H1 (cell line): ENCODE data around the gene ATP6V0A1. TPM values are rescaled to one million over a fixed set of nuclear protein-coding genes. Genes with fewer than 3 reads are reported as not detected.

Experiments
- CTCF ChIA-PET: fragments of 300-600 bp; sonication (Branson Sonifier 250); formaldehyde crosslinking; loops from one replicate; lab custom pipeline; 2021; ENCODE audit not compliant: partially characterized antibody; lab: Charles Lee
- POLR2A ChIA-PET: fragments of 300-600 bp; sonication (Branson Sonifier 250); formaldehyde crosslinking; loops from one replicate; lab custom pipeline; 2021; ENCODE audit warnings: inconsistent platforms; ENCODE audit not compliant: partially characterized antibody; lab: Charles Lee
- DNase-seq, 2 experiments: peaks; one replicate each; pipeline versions ENCODE4 v3.0.0 to v3.0.0-alpha.2; 2010 to 2022; ENCODE audit warnings: low spot score in 2 of 2, low read depth in 1 of 2, mixed read lengths in 1 of 2
- FAIRE-seq: peaks from 2 replicates; lab custom pipeline; 2011; peaks lifted over from hg19 to GRCh38; lab: Jason Lieb, UNC
- H2AFZ ChIP-seq: 2 replicates; pipeline ENCODE4 v1.8.1; 2012; ENCODE audit warnings: low read length, inconsistent platforms
- H2AK5ac ChIP-seq: 2 replicates; pipeline ENCODE4 v1.6.1; 2013; ENCODE audit warnings: low read depth, low read length
- H2BK120ac ChIP-seq: replicated peaks from 2 replicates; pipeline ENCODE3; 2013; ENCODE audit warnings: low read depth, low read length, inconsistent platforms
- H2BK12ac ChIP-seq: 2 replicates; pipeline ENCODE4 v1.6.1; 2013; ENCODE audit warnings: low read depth, low read length
- H2BK15ac ChIP-seq: 2 replicates; pipeline ENCODE4 v1.6.1; 2013; ENCODE audit warnings: low read length
- H2BK20ac ChIP-seq: 2 replicates; pipeline ENCODE4 v1.6.1; 2013; ENCODE audit warnings: low read length
- H2BK5ac ChIP-seq: 2 replicates; pipeline ENCODE4 v1.6.1; 2013; ENCODE audit warnings: low read depth, low read length
- H3K14ac ChIP-seq: 2 replicates; pipeline ENCODE4 v1.6.1; 2013; ENCODE audit warnings: inconsistent platforms; ENCODE audit not compliant: insufficient read length
- H3K18ac ChIP-seq: 2 replicates; pipeline ENCODE4 v1.6.1; 2013; ENCODE audit warnings: low read length; ENCODE audit errors: extremely low read depth
- H3K23ac ChIP-seq: 2 replicates; pipeline ENCODE4 v1.6.1; 2013; ENCODE audit warnings: inconsistent platforms; ENCODE audit not compliant: insufficient read length
- H3K23me2 ChIP-seq: 2 replicates; pipeline ENCODE4 v1.6.1; 2013; ENCODE audit warnings: low read depth, low read length
- H3K27ac ChIP-seq: 2 replicates; pipeline ENCODE4 v1.6.1; 2011; ENCODE audit warnings: low read depth, low read length, inconsistent platforms
- H3K27me3 ChIP-seq, 4 experiments: replicated peaks in 1 of 4; 1 replicate in 1 of 4; 2 replicates in 3 of 4; pipeline versions ENCODE4 v1.6.1 to v1.8.1; 2011 to 2013; ENCODE audit warnings: low read length in 3 of 4, mild to moderate bottlenecking in 3 of 4, inconsistent platforms in 2 of 4, mixed read lengths in 2 of 4, moderate library complexity in 1 of 4; ENCODE audit not compliant: control insufficient read depth in 3 of 4, insufficient read depth in 3 of 4; ENCODE audit errors: extremely low read depth in 1 of 4
- H3K36me3 ChIP-seq, 4 experiments: 2 replicates each; pipeline versions ENCODE4 v1.6.1 to v1.8.1; 2011 to 2013; ENCODE audit warnings: mild to moderate bottlenecking in 4 of 4, low read length in 3 of 4, moderate library complexity in 2 of 4, control low read depth in 1 of 4, inconsistent platforms in 1 of 4; ENCODE audit not compliant: insufficient read depth in 4 of 4, control insufficient read depth in 2 of 4
- H3K4ac ChIP-seq: replicated peaks from 2 replicates; pipeline ENCODE3; 2013; ENCODE audit warnings: low read length, low read depth, mixed read lengths, inconsistent platforms; ENCODE audit not compliant: insufficient read length
- H3K4me1 ChIP-seq, 4 experiments: replicated peaks in 1 of 4; 1 replicate in 1 of 4; 2 replicates in 3 of 4; pipeline versions ENCODE4 v1.6.1 to v1.8.1; 2011 to 2013; ENCODE audit warnings: low read length in 3 of 4, inconsistent platforms in 2 of 4, mixed read lengths in 1 of 4; ENCODE audit not compliant: insufficient read depth in 4 of 4, control insufficient read depth in 3 of 4
- H3K4me2 ChIP-seq, 2 experiments: 2 replicates each; pipeline versions ENCODE4 v1.6.1 to v1.8.1; 2011 to 2013; ENCODE audit warnings: low read depth in 2 of 2, low read length in 2 of 2, control low read depth in 1 of 2, inconsistent platforms in 1 of 2, mild to moderate bottlenecking in 1 of 2; ENCODE audit not compliant: insufficient read depth in 1 of 2
- H3K4me3 ChIP-seq, 4 experiments: fragments of 200-600, 300-600 bp in 1 of 4; sonication (generic), shearing (Covaris generic), sonication (Bioruptor Twin) in 1 of 4; 2 replicates each; pipeline versions ENCODE4 v1.5.1 to v1.8.1; 2011 to 2016; ENCODE audit warnings: low read length in 4 of 4, low read depth in 3 of 4, control low read depth in 2 of 4, inconsistent platforms in 2 of 4, mild to moderate bottlenecking in 2 of 4, mixed read lengths in 1 of 4, moderate library complexity in 1 of 4; ENCODE audit not compliant: insufficient read depth in 2 of 4; ENCODE audit errors: extremely low read depth in 1 of 4
- H3K56ac ChIP-seq: replicated peaks from 2 replicates; pipeline ENCODE3; 2013; ENCODE audit warnings: low read depth, mild to moderate bottlenecking, mixed read lengths, low read length, inconsistent platforms; ENCODE audit not compliant: insufficient read length
- H3K79me1 ChIP-seq: 2 replicates; pipeline ENCODE4 v1.6.1; 2013; ENCODE audit warnings: low read depth, low read length, control low read depth
- H3K79me2 ChIP-seq, 2 experiments: 2 replicates each; pipeline versions ENCODE4 v1.6.1 to v1.8.1; 2012 to 2013; ENCODE audit warnings: low read length in 2 of 2, mild to moderate bottlenecking in 2 of 2, inconsistent platforms in 1 of 2; ENCODE audit not compliant: insufficient read depth in 2 of 2, control insufficient read depth in 1 of 2
- H3K9ac ChIP-seq, 4 experiments: replicated peaks in 1 of 4; 1 replicate in 1 of 4; 2 replicates in 3 of 4; pipeline versions ENCODE4 v1.6.1 to v1.8.1; 2011 to 2013; ENCODE audit warnings: low read depth in 3 of 4, low read length in 3 of 4, control low read depth in 2 of 4, mild to moderate bottlenecking in 2 of 4, moderate library complexity in 2 of 4, inconsistent platforms in 1 of 4; ENCODE audit errors: extremely low read depth in 1 of 4
- H3K9me3 ChIP-seq, 2 experiments: 2 replicates each; pipeline versions ENCODE4 v1.6.1 to v1.8.1; 2012 to 2013; ENCODE audit warnings: mild to moderate bottlenecking in 2 of 2, moderate library complexity in 2 of 2, control low read depth in 1 of 2, inconsistent platforms in 1 of 2, low read depth in 1 of 2, low read length in 1 of 2, mixed read lengths in 1 of 2; ENCODE audit not compliant: insufficient read depth in 2 of 2
- H4K20me1 ChIP-seq, 2 experiments: replicated peaks in 1 of 2; 2 replicates each; pipeline versions ENCODE3 to v1.8.1; 2011 to 2013; ENCODE audit warnings: inconsistent platforms in 2 of 2, low read length in 2 of 2, mild to moderate bottlenecking in 1 of 2; ENCODE audit not compliant: insufficient read depth in 2 of 2, control insufficient read depth in 1 of 2
- H4K5ac ChIP-seq: 2 replicates; pipeline ENCODE4 v1.6.1; 2013; ENCODE audit warnings: low read length, low read depth, mixed read lengths, inconsistent platforms; ENCODE audit not compliant: insufficient read length
- H4K8ac ChIP-seq: 2 replicates; pipeline ENCODE4 v1.8.0; 2013; ENCODE audit warnings: mild to moderate bottlenecking, moderate library complexity, low read length, inconsistent platforms; ENCODE audit not compliant: insufficient read depth; ENCODE audit errors: extremely low read depth
- H4K91ac ChIP-seq: replicated peaks from 2 replicates; pipeline ENCODE3; 2013; ENCODE audit warnings: low read length, mixed read lengths, inconsistent platforms; ENCODE audit not compliant: insufficient read length
- CHD1 ChIP-seq: IDR thresholded peaks from 2 replicates; pipeline ENCODE4 v1.6.1; 2012; ENCODE audit warnings: low read depth, low read length, improper control_type of control experiment
- CREB1 ChIP-seq: IDR thresholded peaks from 2 replicates; pipeline ENCODE4 v1.6.1; 2012; ENCODE audit warnings: inconsistent platforms
- EGR1 ChIP-seq: IDR thresholded peaks from 2 replicates; pipeline ENCODE4 v1.6.1; 2011; ENCODE audit warnings: low read depth, low read length, borderline replicate concordance
- HDAC2 ChIP-seq, 2 experiments: fragments of 300-600 bp in 1 of 2; sonication (generic) in 1 of 2; IDR thresholded peaks; 2 replicates each; pipeline ENCODE4 v1.6.1; 2011 to 2012; ENCODE audit warnings: low read depth in 2 of 2, low read length in 2 of 2, mild to moderate bottlenecking in 2 of 2, moderate library complexity in 2 of 2, borderline replicate concordance in 1 of 2, inconsistent platforms in 1 of 2
- JUN ChIP-seq: IDR thresholded peaks from 2 replicates; pipeline ENCODE4 v1.6.1; 2011; ENCODE audit warnings: low read depth, mild to moderate bottlenecking, improper control_type of control experiment, low read length
- KDM1A ChIP-seq: fragments of 200-600, 300-600 bp; sonication (generic); IDR thresholded peaks from 2 replicates; pipeline ENCODE4 v1.7.1; 2016; ENCODE audit warnings: mild to moderate bottlenecking, low read length, borderline replicate concordance
- KDM4A ChIP-seq: IDR thresholded peaks from one replicate; pipeline ENCODE4 v1.7.1; 2012; ENCODE audit warnings: low read depth, mild to moderate bottlenecking, moderate library complexity, low read length, inconsistent platforms; ENCODE audit not compliant: severe bottlenecking
- POLR2AphosphoS5 ChIP-seq: IDR thresholded peaks from 2 replicates; pipeline ENCODE4 v1.6.1; 2011; ENCODE audit warnings: low read depth, low read length
- SP2 ChIP-seq: IDR thresholded peaks from 2 replicates; pipeline ENCODE4 v1.6.1; 2012; ENCODE audit warnings: mild to moderate bottlenecking, low read length, inconsistent platforms
- SRF ChIP-seq: IDR thresholded peaks from 2 replicates; pipeline ENCODE4 v1.6.1; 2011; ENCODE audit warnings: mild to moderate bottlenecking, low read depth, low read length, moderate library complexity
- SUZ12 ChIP-seq: fragments of 200-600 bp; sonication (generic); IDR thresholded peaks from 2 replicates; pipeline ENCODE4 v1.6.1; 2012; ENCODE audit warnings: mild to moderate bottlenecking, inconsistent platforms, low read length, moderate library complexity, mixed read lengths
- TAF1 ChIP-seq: IDR thresholded peaks from 2 replicates; pipeline ENCODE4 v1.6.1; 2011; ENCODE audit warnings: mild to moderate bottlenecking, low read depth, low read length
- ZNF274 ChIP-seq: IDR thresholded peaks from 2 replicates; pipeline ENCODE4 v1.7.0; 2012; ENCODE audit warnings: low read length, borderline replicate concordance; ENCODE audit errors: extremely low read depth
- WGBS, 2 experiments: shearing (Covaris generic) in 1 of 2; methylation state at CpG; one replicate each; pipeline versions ENCODE4 v1.1.6 to v1.1.7; 2013 to 2015; ENCODE audit warnings: low lambda C conversion rate in 2 of 2, mixed read lengths in 2 of 2, inconsistent platforms in 1 of 2, low coverage in 1 of 2, missing lambda C conversion rate in 1 of 2; ENCODE audit not compliant: insufficient replicate concordance in 2 of 2, insufficient coverage in 1 of 2, insufficient read length in 1 of 2; ENCODE audit errors: extremely low coverage in 1 of 2, missing lambda C conversion rate in 1 of 2; 5-methylcytosine and 5-hydroxymethylcytosine counted together
- polyA plus RNA-seq, 7 experiments: library from polyadenylated mRNA; depleted of rRNA in 3 of 7; stranded (reverse) in 5 of 7; unstranded in 2 of 7; fragments of >200 nt in 5 of 7; fragments of 200-250 nt in 2 of 7; gene quantifications; 1 replicate in 5 of 7; 2 replicates in 1 of 7; 4 replicates in 1 of 7; pipeline versions ENCODE4 v1.2.1 to v1.2.3, GENCODE V29; 2011 to 2013; ENCODE audit warnings: missing spikeins in 2 of 7, mixed read lengths in 2 of 7
- total RNA-seq: library from RNA; stranded (reverse); fragmentation: NEBNext Ultra II Directional; extraction: Animal tissue kit (Norgen Biotek cat#: 25700); gene quantifications from 2 replicates; pipeline ENCODE4 v1.2.1, GENCODE V29; 2021

Gene ATP6V0A1
- total and polyA plus RNA-seq, 2 of the 8 experiments (the other 6 are each of a cell fraction or from before 2014, with no cell fraction given), result 55.3 to 63.4 TPM

- H3K27ac ChIP-seq, result no peak overlapping the region
- 77% methylated on average over 14 of the region's 14 CpGs; no CpG with 5 or more reads in 1 of the 2 experiments for WGBS, 2 experiments
- peaks cover 2% of the 10 kb centered on the region for H3K79me1 ChIP-seq
- no peak overlapping the region for H4K5ac ChIP-seq
- no peak overlapping the region for H3K9ac ChIP-seq
- no peak overlapping the region for H3K14ac ChIP-seq
- H3K4ac ChIP-seq, result no peak overlapping the region
- H2BK15ac ChIP-seq, result no peak overlapping the region
- H2BK20ac ChIP-seq, result no peak overlapping the region
- no peak overlapping the region for H2AK5ac ChIP-seq
- H3K27me3 ChIP-seq, result no peaks in the 10 kb centered on the region
- H3K56ac ChIP-seq, result no peak overlapping the region
- H3K9me3 ChIP-seq, result no peaks in the 10 kb centered on the region
- peaks cover 0 to 1% of the 10 kb centered on the region in 2 experiments for H4K20me1 ChIP-seq
- no peak overlapping the region for H3K18ac ChIP-seq
- POLR2A ChIA-PET, result interaction anchor here (0.6 to 4.3 kb wide), 10 partner anchors 10 to 61 kb away, joined by 3 to 43 read pairs (median 4); partner anchors contain the start of genes MLX, NAGLU, PSMC3IP and RETREG3
- H2BK5ac ChIP-seq, result no peak overlapping the region
- H3K79me2 ChIP-seq, result no peaks in the 10 kb centered on the region; a peak in 1 of 4 replicates
- H3K4me2 ChIP-seq, result peak overlapping the region; percentile 48 to 84
- peak overlapping the region; percentile 31 to 61 (median 37); a peak in 6 of 8 replicates for H3K4me3 ChIP-seq
- CTCF ChIA-PET, result interaction anchor here (0.8 to 3.0 kb wide), 14 partner anchors 12 to 146 kb away, joined by 3 to 28 read pairs (median 4); partner anchors contain the start of genes MLX, NAGLU and PSMC3IP
- H2BK120ac ChIP-seq, result no peak overlapping the region
- H4K8ac ChIP-seq, result no peak overlapping the region
- H3K4me1 ChIP-seq, result peaks cover 0 to 13% (median 10%) of the 10 kb centered on the region in 4 experiments; a peak in 5 of 7 replicates
- FAIRE-seq (no peak), DNase-seq (no peak)
- H3K36me3 ChIP-seq, result no peaks in the 10 kb centered on the region; a peak in 1 of 8 replicates
- peaks cover 2% of the 10 kb centered on the region; the same call in 1 of the 2 replicates for H3K23me2 ChIP-seq
- H2BK12ac ChIP-seq, result no peak overlapping the region
- H3K23ac ChIP-seq, result no peak overlapping the region
- H4K91ac ChIP-seq, result no peak overlapping the region
- H2AFZ ChIP-seq, result no peak overlapping the region
- TF ChIP-seq ZNF274 (no peak), KDM4A (no peak), SP2 (no peak), SUZ12 (no peak), KDM1A (no peak), JUN (no peak), SRF (no peak), TAF1 (no peak), CREB1 (no peak), CHD1 (no peak), POLR2AphosphoS5 (no peak), HDAC2 (IDR thresholded peaks at IDR 0.05; ENCODE audit: borderline replicate concordance in 1 of 2, low read depth in 2 of 2, low read length in 2 of 2) (no peak), EGR1 (no peak)
Observed at GRCh38 chr17:42548993-42549755, 90.5 kb downstream of the ATP6V0A1 start.
